Stimulated activated CD4-positive, alpha-beta T cell treated with anti-CD3 and anti-CD28 coated beads, TNF-alpha, amount 100 ng/mL, for 1 hour (primary cell): ENCODE results near the gene CNPY4.
A peak's percentile ranks its signal among the peaks of the same experiment; 100 is the strongest.
"Not testable (repeated sequence)": the region's sequence is repeated elsewhere in the genome, so short reads cannot be mapped to it uniquely, and the experiment has no call there.

Source experiments
- DNase-seq, 3 donors: peaks; one replicate each; pipeline ENCODE4 v3.0.0-alpha.2; 2020; ENCODE audit warnings: low read depth in 3 of 3, low spot score in 1 of 3

Gene CNPY4

GRCh38 chr7:100146350-100146749, 26.9 kb downstream of the CNPY4 start:
- DNase-seq = not testable (repeated sequence)

GRCh38 chr7:100147278-100147677, 27.8 kb downstream of the CNPY4 start:
- DNase-seq = no peak

- DNase-seq = no peak
Measured at GRCh38 chr7:100148225-100148558, 28.8 kb downstream of the CNPY4 start.

- peak; percentile 83 to 97 (median 95) for DNase-seq
Measured at GRCh38 chr7:100148559-100149328, 29.3 kb downstream of the CNPY4 start, which contains the start of gene LAMTOR4. LAMTOR4 (plus strand) TSS chr7:100148918; CDS start chr7:100148973, 55 bp downstream.

- DNase-seq = no peak
Measured at GRCh38 chr7:100152404-100152803, 33.0 kb downstream of the CNPY4 start.

- DNase-seq = no peak
Measured at GRCh38 chr7:100152937-100153666, 33.7 kb downstream of the CNPY4 start.

- DNase-seq = no peak
Measured at GRCh38 chr7:100153708-100154535, 34.5 kb downstream of the CNPY4 start.

- no peak for DNase-seq
Measured at GRCh38 chr7:100154651-100155491, 35.4 kb downstream of the CNPY4 start.

- DNase-seq = no peak
Measured at GRCh38 chr7:100155553-100156317, 36.3 kb downstream of the CNPY4 start.

- DNase-seq = no peak
Measured at GRCh38 chr7:100156331-100157068, 37.1 kb downstream of the CNPY4 start.

- DNase-seq = no peak
Measured at GRCh38 chr7:100157069-100157333, 37.6 kb downstream of the CNPY4 start.

- no peak for DNase-seq
Measured at GRCh38 chr7:100157334-100158228, 38.1 kb downstream of the CNPY4 start.

GRCh38 chr7:100158229-100159098, 39.0 kb downstream of the CNPY4 start, which contains the start of gene TRAPPC14:
TRAPPC14 (minus strand) TSS chr7:100158723; CDS start chr7:100158499, 224 bp downstream.
- DNase-seq = peak; percentile 62 to 93 (median 74)

GRCh38 chr7:100159099-100159623, 39.7 kb downstream of the CNPY4 start:
- DNase-seq = no peak

- DNase-seq = no peak
Measured at GRCh38 chr7:100160067-100160466, 40.6 kb downstream of the CNPY4 start.

- no peak for DNase-seq
Measured at GRCh38 chr7:100163006-100163531, 43.6 kb downstream of the CNPY4 start.

GRCh38 chr7:100163871-100164270, 44.4 kb downstream of the CNPY4 start:
- no peak for DNase-seq
